Left hindlimb (tissue), 1 donor: ENCODE data around the gene FTO.
"Not testable (repeated sequence)": the region's sequence is repeated elsewhere in the genome, so short reads cannot be mapped to it uniquely, and the experiment has no call there.

Source experiments
- DNase-seq: peaks from one replicate; pipeline ENCODE4 v3.0.0-alpha.2; 2018

Gene FTO

DNA sequence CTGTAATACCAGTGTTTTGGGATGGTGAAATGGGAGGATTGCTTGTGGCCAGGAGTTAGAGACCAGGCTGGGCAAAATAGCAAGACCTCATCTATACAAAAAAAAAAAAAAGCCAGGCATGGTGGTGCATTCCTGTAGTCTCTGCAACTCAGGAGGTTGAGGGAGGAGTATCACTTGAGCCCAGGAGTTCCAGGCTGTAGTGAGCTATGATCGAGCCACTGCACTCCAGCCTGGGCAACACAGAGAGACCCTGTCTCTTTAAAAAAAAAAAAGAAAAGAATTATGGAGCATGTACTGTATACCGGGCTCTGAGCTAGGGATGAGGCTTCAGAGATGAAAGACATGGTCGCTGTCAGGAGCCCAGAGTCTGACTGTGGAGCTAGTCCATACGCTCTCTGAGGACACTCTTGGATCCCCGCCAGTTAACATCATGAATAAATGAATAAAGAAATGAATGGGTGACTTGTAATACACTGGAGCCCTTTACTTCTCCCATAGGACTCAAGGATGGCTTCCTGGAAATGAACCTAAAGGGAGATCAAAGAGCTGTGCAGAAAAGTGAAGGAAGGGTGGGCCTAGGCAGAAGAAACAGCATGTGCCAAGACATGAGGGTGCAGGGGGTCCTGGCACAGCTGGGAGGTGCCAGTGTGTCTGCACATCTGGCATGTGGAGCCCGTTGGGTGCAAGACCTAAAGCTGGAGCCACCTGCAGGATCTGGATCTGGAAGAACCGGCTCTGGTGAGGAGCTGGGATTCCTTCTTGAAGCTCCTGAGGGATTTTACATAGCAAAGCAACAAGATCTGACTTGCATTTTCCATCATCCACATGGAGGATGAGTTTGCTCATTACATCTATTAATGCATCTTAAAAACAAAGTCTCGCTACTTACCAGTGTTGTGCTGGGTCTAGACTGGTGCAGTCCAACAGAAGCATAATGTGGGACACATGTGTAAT lies 462.2 kb downstream of the FTO start:
- DNase-seq: no peak

DNA sequence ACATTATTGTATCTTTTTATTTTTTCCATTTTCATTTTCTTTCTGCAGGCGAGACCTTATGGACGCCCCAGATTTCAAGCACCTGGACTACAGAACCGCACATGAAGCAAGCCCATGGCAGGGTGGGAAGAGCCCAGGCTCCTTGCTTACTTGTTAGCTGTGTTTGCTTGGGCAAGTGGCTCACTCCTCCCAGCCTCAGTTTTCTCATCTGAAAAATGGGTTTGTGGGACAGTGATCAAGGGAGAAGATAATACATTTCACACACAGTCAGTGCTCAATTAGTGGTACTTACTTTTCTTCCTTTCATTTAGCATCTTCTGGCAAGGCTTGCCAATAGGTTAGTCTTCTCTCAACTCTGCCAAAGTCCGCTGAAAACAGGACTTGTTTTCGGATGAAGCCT lies 465.2 kb downstream of the FTO start:
- DNase-seq: no peak

DNA sequence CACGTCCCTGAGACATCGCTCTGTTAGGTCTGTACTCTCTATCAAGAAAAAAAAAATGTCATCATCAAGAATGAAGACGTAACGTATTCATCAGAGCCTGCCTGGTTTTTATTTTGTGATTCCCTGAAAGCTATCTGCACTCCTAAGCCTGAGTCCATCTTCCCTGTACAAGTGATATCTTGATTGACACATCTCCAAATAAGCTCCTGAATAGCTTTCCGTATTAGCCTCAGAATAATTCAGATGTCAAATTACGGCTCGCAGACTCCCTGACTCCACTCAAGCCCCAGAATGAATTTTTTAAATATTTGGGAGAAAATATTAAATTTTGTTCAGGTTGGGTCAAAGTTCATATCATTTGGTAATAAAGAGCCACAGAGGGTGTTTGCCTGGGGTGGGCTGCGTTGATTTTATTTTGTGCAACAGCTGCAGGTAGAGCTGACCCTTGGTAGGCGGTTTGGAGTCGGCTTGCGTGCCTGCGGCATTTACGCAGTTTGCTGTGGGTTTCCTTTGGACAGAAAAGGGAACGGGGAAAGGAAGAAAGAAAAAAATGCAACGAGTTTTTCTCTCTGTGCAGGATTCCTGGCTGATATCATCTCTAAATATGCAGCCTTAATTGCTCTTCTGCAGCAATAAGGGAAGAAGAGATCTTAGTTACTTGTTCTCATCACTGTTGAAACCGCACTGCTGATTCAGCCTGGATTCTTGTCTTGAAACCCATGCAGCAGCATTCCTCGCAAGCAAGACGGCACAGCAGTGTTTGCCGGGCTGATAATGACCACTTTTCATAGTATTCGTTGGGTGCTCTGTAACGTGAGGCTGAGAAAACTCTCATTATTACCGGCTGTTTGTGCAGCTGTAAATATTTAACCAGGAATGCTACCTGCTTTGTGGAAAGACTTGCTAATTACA lies 467.9 kb downstream of the FTO start:
- no peak for DNase-seq

DNA sequence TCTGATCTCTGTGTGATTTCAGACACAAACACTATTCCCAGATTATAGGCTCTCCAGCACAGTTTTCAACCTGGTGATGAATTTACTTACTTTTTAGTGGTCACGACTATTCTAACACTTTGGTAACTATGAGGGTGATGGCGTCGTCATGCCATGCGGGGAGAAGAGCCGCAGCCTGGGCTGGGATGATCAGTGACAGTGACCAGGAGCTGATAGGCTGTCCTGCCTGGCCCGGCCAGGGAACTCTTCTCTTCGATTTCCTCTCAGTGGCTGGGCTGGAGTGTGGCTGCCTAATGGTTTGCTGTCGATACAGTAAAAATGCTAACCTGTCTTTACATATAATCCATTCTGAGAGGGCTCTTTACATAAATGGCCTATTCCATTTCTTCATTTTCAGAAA lies 469.5 kb downstream of the FTO start:
- no peak for DNase-seq

- DNase-seq: no peak
Observed at GRCh38 chr16:54174201-54174600, 470.2 kb downstream of the FTO start.

GRCh38 chr16:54174750-54175149 lies 470.8 kb downstream of the FTO start:
- DNase-seq: no peak

GRCh38 chr16:54175169-54175551 lies 471.2 kb downstream of the FTO start:
- DNase-seq: no peak

GRCh38 chr16:54175552-54176375 lies 471.8 kb downstream of the FTO start:
- DNase-seq: no peak

GRCh38 chr16:54176376-54176901 lies 472.5 kb downstream of the FTO start:
- DNase-seq: no peak

- no peak for DNase-seq
Observed at GRCh38 chr16:54177052-54177861, 473.3 kb downstream of the FTO start.

DNA sequence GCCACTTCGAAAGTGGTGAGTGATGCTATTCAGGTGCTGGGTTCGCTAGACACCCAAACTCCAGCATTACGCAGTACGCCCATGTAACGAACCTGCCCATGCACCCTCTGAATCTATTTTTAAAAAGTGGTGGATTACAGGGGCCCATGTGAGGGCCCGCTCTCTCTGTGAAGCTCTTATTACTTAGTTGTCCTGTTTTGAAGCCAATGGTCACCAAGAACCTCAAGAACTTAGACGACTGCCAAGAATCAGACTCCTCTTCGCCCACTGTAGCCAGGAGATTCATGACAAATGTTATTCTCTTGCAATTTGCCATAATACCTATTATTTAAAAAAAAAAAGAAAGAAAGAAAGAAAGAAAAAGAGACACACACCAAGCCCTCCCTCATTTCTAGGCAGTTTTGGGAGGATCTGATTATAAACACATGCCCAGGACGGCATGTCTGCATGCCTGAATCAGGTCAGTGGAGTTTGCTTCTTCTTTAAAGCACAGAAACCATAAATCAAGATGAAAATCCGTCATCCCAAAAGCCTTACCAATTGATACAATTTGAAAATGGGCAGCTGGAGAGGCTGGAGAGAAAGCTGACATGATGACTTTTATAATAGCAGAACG lies 474.0 kb downstream of the FTO start:
- no peak for DNase-seq

DNA sequence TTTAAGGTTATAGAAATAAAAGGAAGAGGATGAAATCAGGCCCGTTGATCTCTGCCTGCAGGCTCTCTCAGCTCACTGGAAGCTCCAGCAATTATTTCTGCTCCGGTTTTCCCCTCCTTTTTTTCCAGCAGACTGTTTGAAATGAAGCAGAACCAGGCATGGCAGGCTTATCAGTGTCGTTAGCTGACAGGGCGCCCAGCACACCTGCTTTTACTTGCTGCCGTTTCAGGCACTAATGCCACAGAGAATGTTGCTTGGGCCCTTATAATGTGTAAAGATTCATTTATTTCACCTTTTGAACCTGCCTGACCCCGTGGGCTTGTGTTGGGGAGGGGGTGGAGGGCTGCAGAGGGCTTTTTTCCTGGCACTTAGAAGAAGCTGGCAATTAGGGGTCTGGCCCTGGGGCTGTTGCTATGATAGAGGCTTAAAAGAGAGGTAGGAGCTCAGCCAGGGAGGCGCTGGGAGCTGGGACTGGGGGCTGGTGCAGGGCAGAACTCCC lies 474.6 kb downstream of the FTO start:
- no peak for DNase-seq

DNA sequence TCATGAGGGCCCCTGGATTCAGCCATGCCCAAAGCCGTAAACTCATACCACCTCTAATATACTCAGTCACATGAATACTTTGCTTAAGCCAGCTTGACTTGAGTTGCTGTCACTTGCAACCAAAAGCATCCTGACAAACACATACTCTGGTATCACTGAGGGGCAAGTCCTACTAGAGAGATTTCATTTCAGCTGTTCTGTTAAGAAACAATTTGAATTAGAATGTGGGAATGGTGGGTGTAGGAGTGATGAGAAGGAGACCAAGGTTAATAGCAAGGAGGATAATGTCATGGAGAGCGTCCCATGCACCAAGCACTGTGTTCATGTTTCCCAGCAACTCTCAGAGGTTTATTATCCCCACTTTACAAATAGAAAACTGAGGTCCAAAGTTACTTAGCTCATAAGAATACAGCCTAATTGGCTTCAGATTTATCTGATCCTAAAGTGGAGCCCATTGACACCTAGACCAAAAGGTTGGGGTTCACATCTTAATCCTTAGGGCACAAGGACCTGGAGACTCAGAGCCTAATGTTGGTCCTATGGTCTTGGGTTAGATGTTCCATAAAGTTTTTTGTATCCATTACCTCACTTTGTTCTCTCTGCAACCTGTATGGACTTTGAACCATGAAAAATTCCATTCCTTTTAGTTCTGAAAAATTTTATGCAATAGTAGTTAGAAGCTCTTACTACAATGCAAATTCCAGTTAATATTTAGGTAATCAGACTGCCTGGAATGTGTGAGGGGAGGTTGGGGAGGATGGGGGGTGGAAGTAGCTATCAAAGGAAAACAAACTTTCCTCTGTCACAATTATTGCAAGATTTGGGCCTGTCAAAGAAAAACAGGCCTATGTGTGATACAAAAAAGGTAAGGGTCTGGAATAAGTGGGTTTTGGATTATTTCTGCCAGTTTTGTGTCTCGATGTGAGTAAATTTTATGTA lies 476.7 kb downstream of the FTO start:
- no peak for DNase-seq

DNA sequence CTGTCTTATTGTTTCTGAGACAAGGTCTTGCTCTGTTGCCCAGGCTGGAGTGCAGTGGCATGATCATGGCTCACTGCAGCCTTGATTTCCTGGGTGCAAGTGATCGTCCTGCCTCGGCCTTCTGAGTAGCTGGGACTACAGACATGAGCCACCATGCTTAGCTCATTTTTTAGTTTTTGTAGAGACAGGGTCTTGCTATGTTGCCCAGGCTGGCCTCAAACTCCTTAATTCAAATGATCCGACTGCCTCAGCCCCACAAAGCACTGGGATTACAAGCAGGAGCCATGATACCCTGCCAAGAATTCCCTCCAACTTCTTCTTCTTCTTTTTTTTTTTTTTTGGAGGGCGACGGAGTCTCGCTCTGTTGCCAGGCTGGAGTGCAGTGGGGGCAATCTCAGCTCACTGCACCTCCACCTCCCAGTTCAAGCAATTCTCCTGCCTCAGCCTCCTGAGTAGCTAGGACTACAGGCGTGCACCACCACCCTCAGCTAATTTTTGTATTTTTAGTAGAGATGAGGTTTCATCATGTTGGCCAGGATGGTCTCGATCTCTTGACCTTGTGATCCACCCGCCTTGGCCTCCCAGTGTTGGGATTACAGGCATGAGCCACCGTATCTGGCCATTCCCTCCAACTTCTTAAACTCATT lies 477.9 kb downstream of the FTO start:
- not testable (repeated sequence) for DNase-seq

GRCh38 chr16:54185045-54185444 lies 481.1 kb downstream of the FTO start:
- no peak for DNase-seq

GRCh38 chr16:54191163-54191562 lies 487.2 kb downstream of the FTO start:
- DNase-seq: no peak

DNA sequence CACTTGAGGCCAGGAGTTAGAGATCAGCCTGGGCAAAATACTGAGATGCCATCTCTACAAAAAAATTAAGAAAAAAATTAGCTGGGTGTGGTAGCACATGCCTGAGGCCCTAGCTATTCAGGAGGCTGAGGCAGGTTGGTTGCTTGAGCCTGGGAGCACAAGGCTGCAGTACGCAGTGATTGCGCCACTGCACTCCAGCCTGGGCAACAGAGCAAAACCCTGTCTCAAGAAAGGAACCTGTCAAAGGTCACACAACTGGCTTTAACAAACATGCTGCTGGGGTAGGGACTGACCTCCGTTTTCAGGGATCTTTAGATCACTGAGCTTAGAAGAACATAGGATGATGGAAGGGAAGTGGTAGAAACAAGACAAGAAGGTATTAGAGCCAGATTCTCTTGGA lies 487.6 kb downstream of the FTO start:
- DNase-seq: no peak

- DNase-seq: no peak
Observed at GRCh38 chr16:54193013-54193664, 489.2 kb downstream of the FTO start.
